RWPE2 (cell line): ENCODE measurements around the gene C12orf76.
"Not testable (repeated sequence)": the region's sequence is repeated elsewhere in the genome, so short reads cannot be mapped to it uniquely, and the experiment has no call there.

Experiments
- ATAC-seq: fragments of 200-7000 bp; cut with Tn5 transposase; 3 replicates; pipeline ENCODE4 v1.9.1; 2021; ENCODE audit warnings: low read depth
- DNase-seq: peaks from one replicate; pipeline ENCODE4 v3.0.0-alpha.2; 2020; ENCODE audit warnings: low spot score
- H3K27ac ChIP-seq: fragments of 450-650 bp; 2 replicates; pipeline ENCODE4 v1.5.1; 2017; ENCODE audit warnings: mild to moderate bottlenecking; ENCODE audit not compliant: poor library complexity, severe bottlenecking
- H3K27me3 ChIP-seq: fragments of 250-450 bp; sonication (Bioruptor Pico); 2 replicates; pipeline ENCODE4 v1.5.1; 2021; ENCODE audit warnings: mild to moderate bottlenecking, moderate library complexity; ENCODE audit not compliant: insufficient read depth, poor library complexity, severe bottlenecking
- H3K36me3 ChIP-seq: fragments of 250-450 bp; sonication (Bioruptor Pico); 2 replicates; pipeline ENCODE4 v1.5.1; 2020; ENCODE audit warnings: low read depth, mild to moderate bottlenecking, moderate library complexity
- H3K4me1 ChIP-seq: fragments of 250-450 bp; sonication (Bioruptor Pico); 2 replicates; pipeline ENCODE4 v1.5.1; 2021; ENCODE audit warnings: mild to moderate bottlenecking, moderate library complexity; ENCODE audit not compliant: insufficient read depth, poor library complexity, severe bottlenecking
- H3K4me3 ChIP-seq: fragments of 250-450 bp; sonication (Bioruptor Pico); 2 replicates; pipeline ENCODE4 v1.5.1; 2021; ENCODE audit warnings: mild to moderate bottlenecking, moderate library complexity; ENCODE audit not compliant: severe bottlenecking
- H3K9me3 ChIP-seq: fragments of 250-450 bp; sonication (Bioruptor Pico); 2 replicates; pipeline ENCODE4 v1.5.1; 2021; ENCODE audit warnings: mild to moderate bottlenecking, moderate library complexity; ENCODE audit not compliant: severe bottlenecking
- CTCF ChIP-seq: fragments of 450-650 bp; IDR thresholded peaks from one replicate; pipeline ENCODE4 v1.5.1; 2017; ENCODE audit warnings: mild to moderate bottlenecking, moderate library complexity; ENCODE audit not compliant: poor library complexity, severe bottlenecking

C12orf76 gene

GRCh38 chr12:110050927-110051326, 2.6 kb upstream of the C12orf76 start:
- no peak for DNase-seq
- Histone ChIP-seq H3K27me3 (no peaks in the 10 kb centered on the region), H3K36me3 (no peaks in the 10 kb centered on the region), H3K4me1 (peaks cover 8% of the 10 kb centered on the region), H3K27ac (no peak overlapping the region), H3K4me3 (no peak overlapping the region), H3K9me3 (no peaks in the 10 kb centered on the region)
- TF ChIP-seq CTCF: no peak
- ATAC-seq: no peak

GRCh38 chr12:110049666-110050065, 1.3 kb upstream of the C12orf76 start:
- not testable (repeated sequence) for H3K9me3 ChIP-seq, H3K4me1 ChIP-seq, H3K27me3 ChIP-seq, ATAC-seq, DNase-seq, H3K36me3 ChIP-seq, H3K27ac ChIP-seq, H3K4me3 ChIP-seq

- DNase-seq, H3K4me1 ChIP-seq, H3K36me3 ChIP-seq, H3K27me3 ChIP-seq, H3K9me3 ChIP-seq, ATAC-seq: not testable (repeated sequence)
- Histone ChIP-seq H3K27ac (peak overlapping the region; percentile 7), H3K4me3 (peak overlapping the region; percentile 66)
Observed at GRCh38 chr12:110049034-110049433, 712 bp upstream of the C12orf76 start.

- Histone ChIP-seq H3K27me3 (no peaks in the 10 kb centered on the region), H3K27ac (no peak overlapping the region), H3K4me3 (peak overlapping the region; percentile 66), H3K4me1 (peaks cover 6% of the 10 kb centered on the region), H3K36me3 (peaks cover under 1% of the 10 kb centered on the region; the same call in 1 of the 2 replicates), H3K9me3 (no peaks in the 10 kb centered on the region)
- TF ChIP-seq CTCF: no peak
- DNase-seq (no peak), ATAC-seq (no peak)
Observed at GRCh38 chr12:110047297-110047940, 903 bp downstream of the C12orf76 start.

- H3K36me3 ChIP-seq: peaks cover 7% of the 10 kb centered on the region
- H3K4me3 ChIP-seq: no peak overlapping the region
- H3K4me1 ChIP-seq: peaks cover 6% of the 10 kb centered on the region
- ATAC-seq (no peak), DNase-seq (no peak)
- no peaks in the 10 kb centered on the region for H3K9me3 ChIP-seq
- H3K27me3 ChIP-seq: no peaks in the 10 kb centered on the region
- no peak overlapping the region for H3K27ac ChIP-seq
- TF ChIP-seq CTCF: no peak
Observed at GRCh38 chr12:110046451-110047187, 1.7 kb downstream of the C12orf76 start.

- Histone ChIP-seq H3K27me3 (no peaks in the 10 kb centered on the region), H3K4me3 (no peak overlapping the region), H3K9me3 (no peaks in the 10 kb centered on the region), H3K4me1 (peaks cover 20% of the 10 kb centered on the region), H3K27ac (no peak overlapping the region), H3K36me3 (peaks cover 21% of the 10 kb centered on the region)
- DNase-seq: no peak
- ATAC-seq: no peak
- TF ChIP-seq CTCF: no peak
Observed at GRCh38 chr12:110042264-110042663, 6.1 kb downstream of the C12orf76 start.
